ENCODE data around the gene PARD3B.
A peak's percentile ranks its signal among the peaks of the same experiment; 100 is the strongest.

PARD3B gene

GRCh38 chr2:204664708-204665121 is 119.4 kb downstream of the PARD3B start:
- peak; percentile 82 for DNase-seq

- peak; percentile 91 for DNase-seq
Observed at GRCh38 chr2:204665207-204665606, 119.9 kb downstream of the PARD3B start.

GRCh38 chr2:204665771-204666170 is 120.5 kb downstream of the PARD3B start:
- no peak for DNase-seq

GRCh38 chr2:204667990-204668389 is 122.7 kb downstream of the PARD3B start:
- DNase-seq = no peak

GRCh38 chr2:204669382-204669781 is 124.1 kb downstream of the PARD3B start:
- peak; percentile 21 for DNase-seq

- no peak for DNase-seq
Observed at GRCh38 chr2:204670124-204670523, 124.8 kb downstream of the PARD3B start.

- no peak for DNase-seq
Observed at GRCh38 chr2:204670756-204671155, 125.5 kb downstream of the PARD3B start.

- no peak for DNase-seq
Observed at GRCh38 chr2:204672772-204673171, 127.5 kb downstream of the PARD3B start.

- peak; percentile 77 for DNase-seq
Observed at GRCh38 chr2:204673877-204674276, 128.6 kb downstream of the PARD3B start.

- DNase-seq = no peak
Observed at GRCh38 chr2:204678031-204678430, 132.8 kb downstream of the PARD3B start.

GRCh38 chr2:204680576-204680975 is 135.3 kb downstream of the PARD3B start:
- peak; percentile 55 for DNase-seq

- DNase-seq = peak; percentile 14
Observed at GRCh38 chr2:204681412-204681811, 136.1 kb downstream of the PARD3B start.

GRCh38 chr2:204683384-204683783 is 138.1 kb downstream of the PARD3B start:
- DNase-seq = no peak

GRCh38 chr2:204686406-204686805 is 141.1 kb downstream of the PARD3B start:
- DNase-seq = no peak

GRCh38 chr2:204687776-204688175 is 142.5 kb downstream of the PARD3B start:
- no peak for DNase-seq

- peak; percentile 83 for DNase-seq
Observed at GRCh38 chr2:204691911-204692510, 146.7 kb downstream of the PARD3B start.

GRCh38 chr2:204692790-204693189 is 147.5 kb downstream of the PARD3B start:
- DNase-seq = no peak

GRCh38 chr2:204693262-204693661 is 148.0 kb downstream of the PARD3B start:
- no peak for DNase-seq

GRCh38 chr2:204695506-204695905 is 150.2 kb downstream of the PARD3B start:
- DNase-seq = peak; percentile 11

GRCh38 chr2:204696124-204696523 is 150.8 kb downstream of the PARD3B start:
- DNase-seq = no peak

GRCh38 chr2:204705243-204705932 is 160.1 kb downstream of the PARD3B start:
- DNase-seq = no peak

GRCh38 chr2:204706939-204707338 is 161.7 kb downstream of the PARD3B start:
- peak; percentile 3 for DNase-seq

- DNase-seq = no peak
Observed at GRCh38 chr2:204713211-204713610, 167.9 kb downstream of the PARD3B start.

GRCh38 chr2:204715361-204715760 is 170.1 kb downstream of the PARD3B start:
- DNase-seq = no peak

- no peak for DNase-seq
Observed at GRCh38 chr2:204717591-204717990, 172.3 kb downstream of the PARD3B start.

Measured in EL (cell line).